Measurements from ENCODE around the gene MGAT5B. TPM values are rescaled to one million over a fixed set of nuclear protein-coding genes. Genes with fewer than 3 reads are reported as not detected.

MGAT5B gene
- total RNA-seq, 1 donor from 2014 or later, result 7.5 TPM

DNA sequence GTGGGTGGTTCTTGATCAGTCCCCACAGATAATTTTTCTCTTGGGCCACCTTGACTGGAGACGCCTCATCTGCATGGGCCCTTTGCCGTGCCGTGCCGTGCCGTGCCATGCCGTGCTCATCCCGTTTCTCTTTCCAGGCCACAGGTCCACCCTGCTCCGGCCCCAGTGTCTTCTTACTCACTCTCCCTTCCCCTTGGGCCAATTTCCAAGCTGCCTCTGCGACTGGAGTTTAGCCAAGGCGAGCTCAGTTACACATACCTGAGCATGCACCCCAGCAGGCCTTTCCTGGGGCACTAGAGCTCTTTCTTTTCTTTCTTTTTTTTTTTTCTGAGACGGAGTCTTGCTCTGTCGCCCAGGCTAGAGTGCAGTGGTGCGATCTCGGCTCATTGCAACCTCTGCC is 40.5 kb upstream of the MGAT5B start:
- TF ChIP-seq, protein P1, sequence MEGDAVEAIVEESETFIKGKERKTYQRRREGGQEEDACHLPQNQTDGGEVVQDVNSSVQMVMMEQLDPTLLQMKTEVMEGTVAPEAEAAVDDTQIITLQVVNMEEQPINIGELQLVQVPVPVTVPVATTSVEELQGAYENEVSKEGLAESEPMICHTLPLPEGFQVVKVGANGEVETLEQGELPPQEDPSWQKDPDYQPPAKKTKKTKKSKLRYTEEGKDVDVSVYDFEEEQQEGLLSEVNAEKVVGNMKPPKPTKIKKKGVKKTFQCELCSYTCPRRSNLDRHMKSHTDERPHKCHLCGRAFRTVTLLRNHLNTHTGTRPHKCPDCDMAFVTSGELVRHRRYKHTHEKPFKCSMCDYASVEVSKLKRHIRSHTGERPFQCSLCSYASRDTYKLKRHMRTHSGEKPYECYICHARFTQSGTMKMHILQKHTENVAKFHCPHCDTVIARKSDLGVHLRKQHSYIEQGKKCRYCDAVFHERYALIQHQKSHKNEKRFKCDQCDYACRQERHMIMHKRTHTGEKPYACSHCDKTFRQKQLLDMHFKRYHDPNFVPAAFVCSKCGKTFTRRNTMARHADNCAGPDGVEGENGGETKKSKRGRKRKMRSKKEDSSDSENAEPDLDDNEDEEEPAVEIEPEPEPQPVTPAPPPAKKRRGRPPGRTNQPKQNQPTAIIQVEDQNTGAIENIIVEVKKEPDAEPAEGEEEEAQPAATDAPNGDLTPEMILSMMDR (conservative IDR thresholded peaks at IDR 0.05; ENCODE audit: low read depth, low read length), result no peak
- DNase-seq (ENCODE audit: low read depth), result no peak
- no peak overlapping the region for H3K4me3 ChIP-seq (ENCODE audit: low read depth, low read length)

DNA sequence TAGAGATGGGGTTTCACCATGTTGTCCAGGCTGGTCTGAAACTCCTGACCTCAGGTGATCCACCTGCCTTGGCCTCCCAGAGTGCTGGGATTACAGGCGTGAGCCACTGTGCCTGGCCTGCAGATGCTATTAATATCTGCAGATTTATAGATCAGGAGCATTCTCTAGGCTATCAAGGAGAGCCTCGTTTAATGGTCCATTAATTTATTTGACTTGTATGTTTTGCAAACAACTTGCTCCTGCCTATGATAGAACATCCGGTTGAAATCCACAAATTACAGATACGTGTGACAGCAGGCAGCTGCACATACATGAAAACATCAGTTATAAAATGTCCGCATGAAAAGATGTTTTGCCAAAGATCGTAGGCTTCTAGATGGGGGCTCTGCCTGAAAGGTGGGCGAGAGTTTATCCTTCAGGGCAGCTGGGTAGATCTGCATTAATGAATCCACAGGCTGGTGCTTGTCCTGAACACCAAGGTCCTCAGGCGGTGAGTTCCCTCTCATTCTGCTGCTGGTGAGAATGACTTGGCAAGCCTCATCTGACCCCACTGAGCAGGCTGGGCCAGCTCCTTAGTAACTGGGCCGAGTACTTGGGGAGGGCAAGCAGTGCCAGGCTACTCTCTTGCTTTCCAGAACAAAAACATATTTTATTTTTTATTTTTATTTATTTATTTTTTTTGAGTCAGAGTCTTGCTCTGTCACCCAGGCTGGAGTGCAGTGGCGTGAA is 37.1 kb upstream of the MGAT5B start:
- TF ChIP-seq, protein P1 (conservative IDR thresholded peaks at IDR 0.05; ENCODE audit: low read depth, low read length), result no peak
- no peak overlapping the region for H3K4me3 ChIP-seq (ENCODE audit: low read depth, low read length)
- DNase-seq (ENCODE audit: low read depth), result no peak

DNA sequence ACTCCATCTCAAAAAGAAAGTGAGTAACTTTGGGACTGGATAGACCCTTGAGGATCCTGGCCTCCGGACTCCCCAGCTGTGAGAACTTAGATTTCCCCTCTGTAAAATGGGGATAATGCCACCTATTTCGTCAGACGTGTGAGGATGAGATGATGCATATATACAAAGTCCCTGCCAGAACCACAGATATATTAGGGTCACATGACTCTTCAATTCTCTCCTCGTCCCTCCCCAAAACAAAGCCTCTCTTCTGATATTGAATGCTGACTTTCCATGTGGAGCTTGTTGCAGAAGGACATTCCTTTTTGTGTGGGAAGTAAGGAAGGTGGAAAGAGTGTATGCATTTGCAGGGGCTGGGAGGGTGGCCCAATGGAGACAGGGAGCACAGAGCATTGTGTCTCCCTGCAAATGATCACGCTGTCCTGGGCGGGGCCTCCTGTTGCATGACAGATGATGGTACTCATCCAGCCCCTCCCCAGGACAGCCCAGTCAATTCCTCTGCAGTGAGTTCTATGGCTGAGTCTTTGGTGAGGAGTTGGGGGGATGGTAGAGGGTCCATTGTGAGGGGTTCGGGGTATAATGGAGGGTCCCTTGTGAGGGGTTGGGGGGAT is 35.1 kb upstream of the MGAT5B start:
- TF ChIP-seq, protein P1 (conservative IDR thresholded peaks at IDR 0.05; ENCODE audit: low read depth, low read length), result no peak
- no peak for DNase-seq (ENCODE audit: low read depth)
- H3K4me3 ChIP-seq (ENCODE audit: low read depth, low read length), result no peak overlapping the region

DNA sequence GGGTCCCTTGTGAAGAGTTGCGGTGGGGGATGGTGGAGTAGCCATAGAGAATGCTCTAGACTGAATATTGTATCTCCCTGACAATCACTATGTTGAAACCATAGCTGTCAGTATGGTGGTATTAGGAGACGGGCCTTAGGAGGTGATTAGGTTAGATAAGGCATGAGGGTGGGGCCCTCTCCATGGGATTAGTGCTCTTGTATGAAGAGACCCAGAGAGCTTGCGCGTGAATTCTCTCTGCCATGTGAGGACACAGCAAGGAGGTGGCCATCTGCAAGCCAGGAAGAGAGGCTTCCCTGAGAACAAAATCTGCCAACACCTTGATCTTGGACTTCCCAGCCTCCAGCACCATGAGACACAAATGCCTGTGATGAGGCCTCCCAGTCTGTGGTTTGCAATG is 34.5 kb upstream of the MGAT5B start:
- TF ChIP-seq, protein P1 (conservative IDR thresholded peaks at IDR 0.05; ENCODE audit: low read depth, low read length), result no peak
- no peak for DNase-seq (ENCODE audit: low read depth)
- no peak overlapping the region for H3K4me3 ChIP-seq (ENCODE audit: low read depth, low read length)

DNA sequence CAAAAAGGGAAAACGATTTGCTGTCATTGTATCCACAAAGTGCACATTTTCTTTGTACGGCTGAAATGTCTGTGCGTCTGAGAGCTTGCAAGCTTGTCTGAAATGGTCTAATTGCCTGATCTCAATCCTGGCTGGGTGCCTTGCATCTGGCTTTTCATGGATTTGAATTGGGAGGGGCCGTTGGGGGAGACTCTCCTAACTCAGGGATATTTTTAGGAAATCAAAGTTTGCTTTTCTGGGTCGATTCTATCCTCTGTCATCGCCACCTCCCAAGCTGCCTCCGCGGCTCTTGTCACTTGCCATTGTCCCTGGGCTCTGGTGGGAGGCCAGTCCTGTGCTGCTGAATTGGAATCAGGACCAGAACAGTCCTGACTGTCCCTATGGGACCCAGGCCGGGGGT is 33.3 kb upstream of the MGAT5B start:
- DNase-seq (ENCODE audit: low read depth), result no peak
- H3K4me3 ChIP-seq (ENCODE audit: low read depth, low read length), result no peak overlapping the region
- TF ChIP-seq, protein P1 (conservative IDR thresholded peaks at IDR 0.05; ENCODE audit: low read depth, low read length), result no peak

DNA sequence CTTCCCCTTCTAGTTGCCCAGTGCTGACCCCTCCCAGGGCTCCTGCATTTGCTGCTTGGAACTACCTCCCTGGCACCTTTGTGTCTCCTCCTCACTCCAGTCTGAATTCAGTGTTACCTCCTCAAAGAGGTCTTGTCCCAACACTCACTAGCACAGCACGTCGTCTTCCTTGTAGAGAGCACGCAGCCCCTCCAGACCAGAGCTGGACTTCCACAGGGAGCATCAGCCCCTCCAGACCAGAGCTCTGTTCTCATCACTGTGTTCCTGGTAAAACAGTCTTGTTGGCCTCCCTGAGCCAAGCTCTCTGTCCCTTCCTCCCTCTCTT is 27.8 kb upstream of the MGAT5B start:
- H3K4me3 ChIP-seq (ENCODE audit: low read depth, low read length), result no peak overlapping the region
- TF ChIP-seq, protein P1 (conservative IDR thresholded peaks at IDR 0.05; ENCODE audit: low read depth, low read length), result no peak
- DNase-seq (ENCODE audit: low read depth), result no peak
